Mammary epithelial cell (primary cell): ENCODE results near the gene MGARP.

Experiments
- EZH2 ChIP-seq: IDR thresholded peaks from 2 replicates; pipeline ENCODE4 v1.6.1; 2012; ENCODE audit warnings: low read length, inconsistent platforms, borderline replicate concordance
- TF ChIP-seq, protein P1 (sequence below), 2 donors: IDR thresholded peaks in 1 of 2; conservative IDR thresholded peaks in 1 of 2; 2 replicates each; pipeline ENCODE4 v1.5.1; 2011 to 2012; ENCODE audit warnings: inconsistent platforms in 2 of 2, low read length in 2 of 2, mild to moderate bottlenecking in 2 of 2, control low read depth in 1 of 2, low read depth in 1 of 2; ENCODE audit not compliant: insufficient read depth in 1 of 2; ENCODE audit errors: extremely low read depth in 1 of 2

GRCh38 chr4:139299536-139299935 lies 19.5 kb upstream of the MGARP start:
- TF ChIP-seq, protein P1, sequence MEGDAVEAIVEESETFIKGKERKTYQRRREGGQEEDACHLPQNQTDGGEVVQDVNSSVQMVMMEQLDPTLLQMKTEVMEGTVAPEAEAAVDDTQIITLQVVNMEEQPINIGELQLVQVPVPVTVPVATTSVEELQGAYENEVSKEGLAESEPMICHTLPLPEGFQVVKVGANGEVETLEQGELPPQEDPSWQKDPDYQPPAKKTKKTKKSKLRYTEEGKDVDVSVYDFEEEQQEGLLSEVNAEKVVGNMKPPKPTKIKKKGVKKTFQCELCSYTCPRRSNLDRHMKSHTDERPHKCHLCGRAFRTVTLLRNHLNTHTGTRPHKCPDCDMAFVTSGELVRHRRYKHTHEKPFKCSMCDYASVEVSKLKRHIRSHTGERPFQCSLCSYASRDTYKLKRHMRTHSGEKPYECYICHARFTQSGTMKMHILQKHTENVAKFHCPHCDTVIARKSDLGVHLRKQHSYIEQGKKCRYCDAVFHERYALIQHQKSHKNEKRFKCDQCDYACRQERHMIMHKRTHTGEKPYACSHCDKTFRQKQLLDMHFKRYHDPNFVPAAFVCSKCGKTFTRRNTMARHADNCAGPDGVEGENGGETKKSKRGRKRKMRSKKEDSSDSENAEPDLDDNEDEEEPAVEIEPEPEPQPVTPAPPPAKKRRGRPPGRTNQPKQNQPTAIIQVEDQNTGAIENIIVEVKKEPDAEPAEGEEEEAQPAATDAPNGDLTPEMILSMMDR (conservative IDR thresholded peaks at IDR 0.05 in 1 of 2, IDR thresholded peaks at IDR 0.05 in 1 of 2; ENCODE audit: extremely low read depth in 1 of 2, insufficient read depth in 1 of 2, low read depth in 1 of 2, low read length in 2 of 2), result no peak
- TF ChIP-seq EZH2, result no peak
